RPMI8226 (cell line): ENCODE data around the gene SCAMP2.

Source experiments
- DNase-seq: peaks from one replicate; pipeline ENCODE4 v3.0.0-alpha.2; 2015

SCAMP2 gene

GRCh38 chr15:74815961-74816360 lies 57.2 kb downstream of the SCAMP2 start:
- no peak for DNase-seq

DNA sequence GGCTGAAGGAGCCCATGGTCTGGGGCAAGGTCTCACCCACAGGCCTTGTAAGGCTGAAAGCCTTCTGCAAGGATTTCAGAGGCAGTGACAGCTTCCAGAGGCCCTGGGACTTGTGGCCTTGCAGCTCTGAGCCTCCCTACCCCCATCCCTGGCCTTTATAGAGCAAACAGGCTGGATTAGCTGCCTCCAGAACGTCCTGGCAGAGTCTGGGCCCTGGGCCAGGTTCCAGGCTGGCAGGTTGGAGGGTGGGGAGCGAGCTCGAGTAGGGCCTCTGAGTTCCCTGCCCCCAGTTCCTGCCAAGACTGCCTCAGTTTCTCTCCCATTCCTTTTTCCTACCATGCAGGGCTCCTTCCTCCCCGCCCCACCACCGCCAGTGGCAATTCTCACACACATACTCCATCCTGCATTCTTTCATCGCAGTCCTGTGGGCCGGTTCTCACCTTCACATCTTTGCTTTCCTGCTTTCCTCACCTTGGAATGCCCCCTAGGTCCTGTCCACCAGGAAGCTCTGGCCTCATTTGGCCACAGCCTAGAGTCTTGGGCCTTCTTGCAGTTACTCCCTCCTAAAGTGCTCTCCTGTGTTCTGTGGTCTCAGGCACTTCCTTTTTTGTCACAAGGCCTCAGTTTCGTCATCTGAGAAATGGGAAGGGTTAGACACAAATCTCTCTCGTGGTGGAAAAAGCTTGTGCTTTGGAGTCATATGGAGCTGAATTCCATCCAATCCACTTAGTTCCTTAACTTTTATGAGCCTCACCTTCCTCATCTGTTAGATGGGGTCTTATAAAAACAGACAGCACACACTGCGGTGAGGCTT lies 57.8 kb downstream of the SCAMP2 start:
- peak; percentile 55 for DNase-seq

DNA sequence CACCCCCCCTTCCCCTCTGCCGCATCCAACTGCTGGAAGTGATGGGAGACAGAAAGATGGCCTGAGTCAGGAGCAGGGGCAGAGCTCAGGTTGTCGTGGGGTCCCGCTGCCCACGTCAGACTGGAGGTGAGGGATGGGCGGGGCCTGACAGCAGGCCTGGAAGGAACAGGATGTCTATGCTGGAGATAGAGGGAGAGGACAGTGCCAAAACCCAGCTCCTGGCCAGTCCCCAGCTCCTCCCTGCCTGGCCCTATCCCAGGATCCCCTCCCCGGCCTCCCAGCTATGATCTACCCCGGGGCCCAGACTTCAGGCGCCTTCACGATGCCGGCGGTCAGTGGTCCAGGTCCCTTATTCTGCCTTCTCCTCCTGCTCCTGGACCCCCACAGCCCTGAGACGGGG lies 60.6 kb downstream of the SCAMP2 start, which contains the start of gene LMAN1L:
TSS of gene LMAN1L (plus strand) at position 303 of the 400 bp plus-strand sequence. CDS start at position 323, 20 bp downstream.
- no peak for DNase-seq

- no peak for DNase-seq
Measured at GRCh38 chr15:74809956-74810355, 63.2 kb downstream of the SCAMP2 start.

DNA sequence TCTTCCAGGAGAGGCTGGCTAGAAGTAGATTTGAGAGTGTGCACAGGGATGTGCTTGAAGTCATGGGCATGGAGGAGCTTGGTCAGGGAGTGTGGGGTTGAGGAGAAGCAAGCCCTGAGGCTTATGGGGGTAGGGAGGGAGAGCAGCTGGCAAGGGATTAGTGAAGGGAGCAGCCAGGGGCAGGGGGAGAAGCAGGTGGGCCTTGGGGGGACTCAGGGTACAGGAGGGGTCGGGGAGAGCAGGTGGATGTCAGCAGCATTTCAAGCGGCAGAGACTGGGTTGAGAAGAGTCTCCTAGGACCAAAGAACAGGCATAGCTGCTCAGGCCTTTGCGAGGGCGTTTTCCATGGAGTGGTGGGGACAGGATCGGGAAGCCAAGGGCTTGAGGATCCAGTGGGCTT lies 63.9 kb downstream of the SCAMP2 start:
- DNase-seq = no peak

GRCh38 chr15:74808840-74809229 lies 64.3 kb downstream of the SCAMP2 start:
- no peak for DNase-seq

- peak; percentile 45 for DNase-seq
Measured at GRCh38 chr15:74808078-74808839, 64.9 kb downstream of the SCAMP2 start.

- no peak for DNase-seq
Measured at GRCh38 chr15:74807282-74807681, 65.9 kb downstream of the SCAMP2 start.

DNA sequence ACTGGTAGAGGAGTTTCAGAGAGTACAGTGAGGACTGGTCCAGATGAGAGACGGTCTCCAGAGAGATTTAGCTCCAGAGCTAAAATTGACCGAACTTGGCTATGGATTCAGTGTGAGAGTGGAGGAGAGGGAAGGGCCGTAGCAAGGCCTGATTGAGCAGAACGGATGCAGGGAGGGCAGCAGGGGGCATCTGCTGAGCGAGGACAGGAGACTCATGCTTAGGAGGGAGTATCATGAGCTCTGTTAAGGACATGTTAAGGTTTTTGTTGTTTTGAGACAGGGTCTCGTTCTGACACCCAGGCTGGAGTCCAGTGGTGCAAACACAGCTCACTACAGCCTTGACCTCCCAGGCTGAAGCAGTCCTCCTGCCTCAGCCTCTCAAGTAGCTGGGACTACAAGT lies 68.2 kb downstream of the SCAMP2 start:
- DNase-seq = no peak

DNA sequence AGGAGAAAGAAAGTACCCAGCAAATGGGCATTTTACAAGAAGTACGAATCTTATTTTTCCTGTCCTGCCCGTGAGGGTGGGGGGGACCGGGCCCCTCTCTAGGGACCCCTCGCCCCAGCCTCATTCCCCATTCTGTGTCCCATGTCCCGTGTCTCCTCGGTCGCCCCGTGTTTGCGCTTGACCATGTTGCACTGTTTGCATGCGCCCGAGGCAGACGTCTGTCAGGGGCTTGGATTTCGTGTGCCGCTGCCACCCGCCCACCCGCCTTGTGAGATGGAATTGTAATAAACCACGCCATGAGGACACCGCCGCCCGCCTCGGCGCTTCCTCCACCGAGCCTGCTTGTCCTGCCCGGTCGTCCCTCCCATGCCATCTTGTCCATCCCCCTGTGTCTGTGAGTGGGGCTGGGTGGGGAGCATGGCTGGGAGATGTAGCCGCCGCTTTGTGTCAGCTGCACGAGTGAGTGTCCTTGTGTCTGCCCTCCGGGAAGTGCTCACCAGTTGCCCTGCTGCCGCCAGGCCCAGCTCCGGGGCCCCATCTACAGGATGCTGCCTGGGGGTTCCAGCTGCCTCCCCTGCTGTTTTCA lies 70.2 kb downstream of the SCAMP2 start:
- no peak for DNase-seq

DNA sequence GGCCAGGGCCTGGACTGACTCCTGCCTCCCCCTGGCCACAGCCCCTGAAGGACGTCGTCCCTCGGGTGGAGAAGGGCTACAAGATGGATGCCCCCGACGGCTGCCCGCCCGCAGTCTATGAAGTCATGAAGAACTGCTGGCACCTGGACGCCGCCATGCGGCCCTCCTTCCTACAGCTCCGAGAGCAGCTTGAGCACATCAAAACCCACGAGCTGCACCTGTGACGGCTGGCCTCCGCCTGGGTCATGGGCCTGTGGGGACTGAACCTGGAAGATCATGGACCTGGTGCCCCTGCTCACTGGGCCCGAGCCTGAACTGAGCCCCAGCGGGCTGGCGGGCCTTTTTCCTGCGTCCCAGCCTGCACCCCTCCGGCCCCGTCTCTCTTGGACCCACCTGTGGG lies 70.9 kb downstream of the SCAMP2 start:
- no peak for DNase-seq

GRCh38 chr15:74801311-74801997 lies 71.7 kb downstream of the SCAMP2 start:
- no peak for DNase-seq

- no peak for DNase-seq
Measured at GRCh38 chr15:74800559-74801094, 72.5 kb downstream of the SCAMP2 start.

DNA sequence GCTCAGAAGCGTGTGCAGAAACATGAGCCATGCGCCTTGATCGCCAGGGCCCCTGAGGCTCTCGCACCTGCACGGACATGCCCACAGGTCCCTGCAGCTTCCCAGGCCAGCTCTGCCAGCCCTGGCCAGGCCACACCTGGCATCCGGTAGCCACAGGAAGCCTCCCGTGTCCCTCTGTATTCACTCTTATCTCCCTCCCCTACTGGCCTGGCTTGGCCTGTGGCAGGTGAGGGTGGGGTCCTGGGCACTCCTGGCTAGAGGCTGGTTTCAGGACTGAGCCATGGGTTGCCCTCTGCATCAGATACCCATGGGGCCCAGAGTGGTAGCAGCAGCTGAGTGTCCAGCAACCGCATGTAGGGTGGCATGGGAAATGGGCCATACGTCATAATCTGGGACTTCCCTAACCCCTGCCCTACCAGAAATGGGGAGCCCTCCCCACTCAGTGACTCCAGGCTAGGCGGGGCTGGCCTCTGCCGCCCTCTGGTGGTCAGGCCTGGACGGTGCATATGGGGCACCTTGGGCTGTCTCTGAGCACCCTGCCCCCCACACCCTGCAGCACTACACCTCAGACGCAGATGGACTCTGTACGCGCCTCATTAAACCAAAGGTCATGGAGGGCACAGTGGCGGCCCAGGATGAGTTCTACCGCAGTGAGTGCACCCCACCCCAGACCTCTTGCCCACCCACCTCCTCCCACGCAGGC lies 73.2 kb downstream of the SCAMP2 start:
- DNase-seq = peak; percentile 92

DNA sequence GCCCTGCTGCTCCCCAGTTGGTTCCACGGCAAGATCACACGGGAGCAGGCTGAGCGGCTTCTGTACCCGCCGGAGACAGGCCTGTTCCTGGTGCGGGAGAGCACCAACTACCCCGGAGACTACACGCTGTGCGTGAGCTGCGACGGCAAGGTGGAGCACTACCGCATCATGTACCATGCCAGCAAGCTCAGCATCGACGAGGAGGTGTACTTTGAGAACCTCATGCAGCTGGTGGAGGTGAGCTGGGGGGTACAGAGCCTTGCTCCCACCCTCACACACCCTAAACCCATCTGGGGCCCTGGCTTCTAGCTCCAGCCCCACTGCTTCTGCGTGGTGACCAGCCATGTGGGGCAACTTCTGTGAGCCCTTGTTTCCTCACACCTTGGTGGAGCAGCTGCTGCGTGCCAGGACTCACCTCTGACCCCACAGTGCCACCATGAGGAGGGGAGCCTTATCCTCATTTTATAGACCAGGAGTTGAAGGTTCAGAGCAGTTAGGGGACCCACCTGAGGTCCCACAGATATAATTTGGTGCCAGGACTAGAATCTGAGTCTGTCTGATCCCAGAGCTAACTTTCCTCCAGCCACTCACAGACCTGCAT lies 73.8 kb downstream of the SCAMP2 start:
- peak; percentile 81 for DNase-seq

- DNase-seq = no peak
Measured at GRCh38 chr15:74798388-74799254, 74.5 kb downstream of the SCAMP2 start.

- no peak for DNase-seq
Measured at GRCh38 chr15:74795966-74796625, 77.1 kb downstream of the SCAMP2 start.

GRCh38 chr15:74794970-74795349 lies 78.2 kb downstream of the SCAMP2 start:
- no peak for DNase-seq

- no peak for DNase-seq
Measured at GRCh38 chr15:74794248-74794969, 78.8 kb downstream of the SCAMP2 start.
